Posterior cingulate gyrus (tissue), 11 donors: ENCODE data around the gene ARHGAP15.
A peak's percentile ranks its signal among the peaks of the same experiment; 100 is the strongest.
"Not testable (repeated sequence)": the region's sequence is repeated elsewhere in the genome, so short reads cannot be mapped to it uniquely, and the experiment has no call there.

Experiments
- DNase-seq, 10 donors: peaks; one replicate each; pipeline versions ENCODE4 v3.0.0 to v3.0.0-alpha.2; 2020 to 2021; ENCODE audit warnings: mixed read lengths in 3 of 10
- intact Hi-C: fragments of 100-400 bp; cut with DNase I; formaldehyde crosslinking; loops from one replicate; pipeline ENCODE4 v1.15.1; 2023

Gene ARHGAP15

DNA sequence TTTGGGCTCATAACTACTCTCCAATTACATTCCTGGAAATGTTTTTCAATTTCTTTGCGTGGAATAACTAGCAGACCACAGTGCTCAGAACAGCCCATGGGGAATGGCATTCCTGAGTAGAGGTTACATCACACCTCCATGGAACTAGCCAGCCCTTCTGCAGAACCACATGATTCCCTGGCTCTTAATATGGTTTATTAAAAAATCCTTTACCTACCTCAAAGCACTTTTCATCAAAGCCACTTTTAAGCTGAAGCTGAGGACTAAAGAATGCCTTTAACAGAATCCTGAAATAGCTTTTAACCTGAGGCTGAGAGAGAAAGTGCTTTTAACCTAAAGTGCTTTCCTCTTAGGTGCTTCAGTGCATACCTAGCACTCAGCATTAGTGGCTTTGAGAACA, 376.3 kb downstream of the ARHGAP15 start:
- no peak for DNase-seq
- intact Hi-C loops: no loop called here

DNA sequence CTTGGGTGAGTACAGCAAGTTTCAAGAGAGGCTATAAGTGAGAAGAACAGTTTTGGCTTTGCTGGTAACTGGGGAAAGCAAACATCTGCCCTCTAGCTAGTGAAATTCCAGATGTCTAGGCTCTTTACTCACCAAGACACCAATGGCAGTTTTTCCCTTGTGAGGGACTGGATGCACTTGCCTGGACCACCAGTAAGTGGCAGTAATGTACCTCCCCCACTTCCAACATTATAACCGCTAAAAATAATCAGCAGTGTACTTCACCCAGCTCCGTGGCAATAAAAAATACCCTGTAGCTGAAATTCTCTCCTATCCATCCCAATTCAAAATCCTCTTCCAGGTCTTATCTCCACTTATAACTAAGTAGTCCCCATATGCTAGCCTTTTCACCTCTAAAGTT, 383.9 kb downstream of the ARHGAP15 start:
- intact Hi-C loops: no loop called here
- DNase-seq: peak in 5 of 10 donors; percentile 11 to 42 (median 28)

DNA sequence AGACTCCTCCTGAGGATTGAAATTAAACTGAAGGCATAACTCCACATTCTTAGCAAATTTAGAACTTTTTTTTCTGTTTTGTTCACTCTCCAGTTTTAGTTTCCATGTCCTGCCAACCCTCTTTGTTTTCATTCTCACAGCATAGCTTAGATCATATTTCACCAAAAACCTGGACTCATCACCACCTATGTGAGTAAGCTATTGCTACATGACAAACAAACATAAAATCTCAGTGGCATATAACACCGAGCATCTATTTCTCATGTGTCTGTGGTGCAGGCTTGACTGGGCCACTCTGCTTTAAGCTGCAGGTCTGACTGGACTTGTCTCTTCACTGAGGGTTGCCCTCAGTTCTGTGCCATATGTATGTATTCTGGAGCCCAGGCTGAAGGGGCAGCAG, 385.2 kb downstream of the ARHGAP15 start:
- intact Hi-C loops: no loop called here
- no peak for DNase-seq

DNA sequence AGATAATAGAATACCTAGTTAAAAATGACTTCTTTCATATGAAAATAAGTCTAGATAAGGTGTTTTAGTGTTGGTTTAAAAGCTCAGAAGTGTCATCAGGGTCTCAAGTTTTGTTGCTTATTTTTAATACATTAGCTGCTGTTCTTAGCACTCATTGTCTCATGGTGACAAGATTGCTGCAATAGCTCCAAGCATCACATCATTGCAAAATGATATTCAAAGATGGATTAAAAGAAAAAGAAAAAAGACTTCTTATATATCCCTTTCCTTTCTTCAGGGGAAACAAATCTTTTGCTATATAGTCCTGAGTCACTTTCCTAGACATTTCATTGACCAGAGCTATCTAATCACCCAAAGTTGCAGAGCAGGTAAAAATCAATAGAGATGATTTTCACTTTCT, 386.1 kb downstream of the ARHGAP15 start:
- intact Hi-C loops: no loop called here
- DNase-seq: no peak

DNA sequence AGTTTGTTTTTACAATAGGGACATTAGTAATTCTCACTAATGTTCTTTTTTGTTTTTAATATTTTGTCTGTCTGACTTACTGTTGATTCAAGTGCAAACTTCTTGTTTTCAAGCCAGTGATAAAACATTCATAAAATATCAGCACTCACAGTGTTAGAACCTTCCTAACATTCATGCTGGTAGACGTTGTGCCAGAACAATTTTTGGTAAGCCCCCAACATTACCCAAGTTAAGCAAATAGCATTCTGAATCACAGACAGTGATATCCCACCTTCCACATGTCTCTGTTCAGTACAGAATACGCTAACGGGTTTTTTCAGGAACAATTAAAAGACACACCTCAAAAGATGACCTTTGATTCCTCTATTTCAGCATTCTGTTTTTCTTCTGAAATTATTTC, 390.3 kb downstream of the ARHGAP15 start:
- intact Hi-C loops: no loop called here
- no peak for DNase-seq

DNA sequence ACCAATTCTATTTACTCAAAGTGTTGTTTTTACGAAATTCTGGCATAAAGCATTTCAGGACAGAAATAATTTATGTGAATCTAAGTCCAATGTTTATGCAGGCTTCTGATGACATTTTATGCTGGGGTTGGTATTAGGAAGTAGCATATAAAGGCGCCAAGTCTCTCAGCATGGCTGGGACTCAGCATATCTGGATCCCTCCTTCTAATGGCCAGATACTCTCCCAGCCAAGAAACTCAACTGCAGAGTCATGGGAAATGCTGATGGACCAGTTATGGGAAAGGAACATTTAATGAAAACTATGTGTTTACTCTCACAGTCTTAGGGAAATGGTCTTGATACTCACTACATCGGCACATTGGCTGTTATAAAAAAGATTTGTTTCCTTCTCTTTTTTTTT, 392.2 kb downstream of the ARHGAP15 start:
- intact Hi-C loops: no loop called here
- no peak for DNase-seq

DNA sequence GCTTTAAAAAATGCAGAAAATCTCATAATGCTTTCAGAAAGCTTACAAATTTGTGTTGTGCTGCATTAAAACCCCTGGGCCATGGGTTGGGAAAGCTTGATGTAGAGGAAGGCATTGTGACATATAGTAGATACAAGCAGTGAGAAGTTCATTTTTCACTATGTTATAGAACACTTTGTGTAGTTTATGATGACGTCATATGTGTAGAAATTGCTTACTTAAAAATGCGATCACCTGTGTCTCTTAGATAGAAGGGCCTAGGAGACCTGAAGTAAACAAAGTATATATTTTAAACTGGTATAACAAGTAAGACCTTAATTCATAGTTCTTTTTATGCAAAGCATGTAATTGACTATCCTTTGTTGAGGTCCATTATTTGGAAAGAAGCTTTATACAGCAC, 393.5 kb downstream of the ARHGAP15 start:
- intact Hi-C loops: no loop called here
- no peak for DNase-seq

DNA sequence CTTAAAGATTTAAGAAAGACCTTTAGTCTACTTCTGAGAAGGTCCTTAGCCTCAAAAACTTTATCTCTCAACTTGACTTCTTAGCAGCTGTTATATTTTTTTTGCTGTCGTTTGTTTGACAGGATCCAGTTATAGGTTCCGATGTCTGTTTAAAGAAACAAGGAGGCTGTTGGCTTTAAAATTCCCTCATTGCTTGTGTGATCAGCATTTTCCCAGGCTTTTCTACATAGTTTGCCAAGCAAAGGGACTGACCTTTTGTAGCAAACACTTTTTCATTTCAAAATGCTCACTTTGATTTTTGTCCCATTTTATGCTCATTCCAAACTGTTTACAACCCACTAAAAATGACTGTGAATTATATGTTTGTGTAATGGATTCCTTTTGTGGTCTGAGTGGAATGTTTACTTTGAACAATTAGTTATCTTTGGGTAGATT, 394.9 kb downstream of the ARHGAP15 start:
- intact Hi-C loops: no loop called here
- DNase-seq: no peak

DNA sequence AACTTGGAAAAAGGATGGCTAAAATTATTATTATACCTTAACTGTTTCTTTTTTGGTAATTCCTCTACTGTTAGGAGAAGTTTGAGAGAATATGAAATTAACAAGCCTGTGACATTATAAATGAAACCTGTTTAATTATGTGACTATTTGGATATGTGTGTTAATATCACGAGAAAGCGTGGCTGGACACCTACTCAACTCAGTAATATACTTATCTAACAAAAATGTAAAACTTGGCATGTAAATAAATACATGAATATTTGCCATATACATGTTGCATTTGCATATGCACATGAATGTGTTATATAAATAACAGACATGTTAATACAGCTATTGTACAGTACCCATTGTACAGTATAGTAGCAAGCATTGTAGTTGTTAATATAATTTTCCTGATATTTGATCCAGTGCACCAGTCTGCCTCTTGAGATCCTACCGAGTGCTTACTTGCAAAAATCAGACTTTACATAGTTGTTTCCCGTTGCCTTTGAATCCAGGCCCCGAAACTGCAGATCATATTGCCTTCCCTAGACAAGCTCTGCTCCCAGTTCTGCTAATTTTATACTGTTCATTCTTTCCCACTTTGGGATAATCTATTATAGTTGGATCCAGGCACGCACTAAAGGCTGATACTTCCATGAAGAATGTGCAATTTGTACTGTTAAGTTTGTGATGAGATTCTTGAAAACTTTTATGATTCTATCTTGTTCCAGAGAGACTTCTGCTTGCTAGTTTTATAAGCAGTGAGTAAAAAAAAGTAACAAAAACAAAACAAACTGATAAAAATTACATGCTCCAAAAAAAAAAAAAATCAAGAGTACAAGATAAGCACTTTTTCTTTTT, 395.6 kb downstream of the ARHGAP15 start:
- DNase-seq: no peak
- intact Hi-C loops: no loop called here

DNA sequence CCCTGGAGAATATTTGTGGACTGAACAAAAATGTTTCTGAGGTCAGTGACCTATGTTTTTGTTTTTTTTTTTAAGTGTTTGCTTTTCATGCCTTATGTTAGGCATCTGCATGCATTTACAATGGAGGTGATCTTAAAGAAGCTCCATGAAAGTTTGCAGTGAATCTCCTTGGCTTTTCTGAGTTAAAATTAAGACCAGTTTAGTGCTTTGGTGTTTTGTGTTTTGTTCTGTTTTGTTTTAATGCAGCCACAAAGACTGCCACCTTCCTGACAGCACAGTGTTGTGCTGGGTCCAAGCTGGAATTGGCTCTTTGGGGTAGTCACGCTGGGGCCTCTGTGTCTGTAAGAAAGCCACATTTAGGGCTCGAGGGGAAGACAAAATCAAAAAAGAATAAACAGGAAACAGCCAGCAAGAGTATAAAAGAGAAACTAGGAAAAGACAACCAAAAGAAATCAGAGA, 396.2 kb downstream of the ARHGAP15 start:
- intact Hi-C loops: no loop called here
- DNase-seq: no peak

DNA sequence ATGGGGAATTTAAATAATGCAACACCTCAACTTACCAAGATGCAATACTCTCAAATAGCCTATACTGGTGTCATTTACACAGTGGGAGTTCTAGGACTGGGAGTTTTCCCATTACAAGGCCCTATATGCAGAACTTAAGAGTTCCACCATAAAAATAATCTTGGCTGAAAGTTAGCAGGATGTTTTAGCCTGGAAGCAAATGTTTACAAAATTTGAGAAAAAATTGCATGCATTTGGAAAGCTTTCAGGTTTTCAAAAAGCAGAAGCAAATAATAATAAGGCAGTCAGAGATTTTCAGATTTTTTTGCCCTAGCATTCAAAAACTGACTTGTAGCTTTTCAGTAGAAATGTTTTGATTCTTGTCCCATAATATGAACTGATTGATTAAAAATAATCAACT, 397.3 kb downstream of the ARHGAP15 start:
- no peak for DNase-seq
- intact Hi-C loops: no loop called here

DNA sequence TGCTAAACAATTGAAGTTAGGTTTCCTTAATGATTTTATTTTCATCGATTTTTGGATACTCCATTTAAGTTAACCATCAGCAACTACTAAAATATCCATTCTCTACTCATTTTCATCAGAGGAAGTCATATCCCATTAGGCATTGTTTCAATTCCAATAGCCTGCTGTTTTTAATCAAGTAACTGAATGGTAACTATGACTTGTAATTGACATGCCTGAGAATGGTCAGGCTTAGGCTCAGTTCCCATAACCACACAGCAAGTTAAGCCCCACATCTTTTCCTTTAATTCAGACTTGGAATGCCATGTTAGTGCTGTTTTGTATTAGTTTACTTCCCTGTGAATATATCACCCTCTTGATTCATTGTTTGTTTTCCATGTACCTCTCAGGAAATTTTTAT, 398.8 kb downstream of the ARHGAP15 start:
- intact Hi-C loops: no loop called here

DNA sequence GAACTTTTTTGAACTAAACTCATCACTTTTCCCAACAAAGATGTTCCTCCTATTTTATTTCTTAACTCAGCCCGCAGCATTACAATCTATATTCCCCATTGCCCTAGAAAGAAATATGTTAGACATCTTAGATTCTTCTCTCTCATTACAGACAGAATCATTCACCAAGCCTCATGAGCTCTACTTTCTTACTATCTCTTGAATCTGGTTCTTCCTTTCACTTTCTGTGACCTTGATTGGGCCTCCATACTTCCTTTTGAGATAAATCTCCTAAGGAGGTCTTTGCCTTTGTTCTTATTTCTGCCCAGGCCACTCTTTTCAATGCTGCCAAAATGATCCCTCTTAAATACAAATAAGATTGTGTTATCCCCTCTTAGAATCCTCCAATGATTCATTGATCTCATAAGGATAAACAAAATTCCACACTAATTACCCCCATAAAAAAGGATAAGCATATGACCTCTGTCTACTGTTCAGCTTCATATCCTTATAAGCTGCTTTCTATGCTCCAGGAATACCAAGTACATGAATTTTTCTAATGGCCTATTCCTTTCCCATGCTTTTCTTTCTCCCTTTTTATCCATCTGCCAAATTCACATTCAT, 400.0 kb downstream of the ARHGAP15 start:
- intact Hi-C loops: no loop called here
- DNase-seq: no peak

More for the DNA sequence above, 398.8 kb downstream of the ARHGAP15 start:
- no peak for DNase-seq

DNA sequence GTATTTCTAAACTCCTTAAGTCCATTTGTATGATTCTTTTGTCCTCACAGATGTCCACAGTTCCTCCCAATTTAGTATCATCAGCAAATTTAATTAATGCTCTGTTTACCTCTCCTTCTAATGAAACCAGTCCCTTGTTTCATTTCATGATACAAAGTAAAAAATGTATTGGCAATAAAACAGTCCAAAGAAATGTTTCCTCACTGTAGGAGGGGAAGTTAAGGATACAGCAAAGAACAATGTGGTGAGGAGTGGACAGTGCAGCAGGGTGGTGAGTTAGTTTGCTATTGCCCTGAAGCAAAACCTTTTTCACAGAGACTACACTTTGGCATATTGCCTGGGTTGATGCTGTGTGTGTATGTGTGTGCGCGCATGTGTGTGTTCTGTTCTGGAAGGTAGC, 401.5 kb downstream of the ARHGAP15 start:
- no peak for DNase-seq
- intact Hi-C loops: no loop called here

DNA sequence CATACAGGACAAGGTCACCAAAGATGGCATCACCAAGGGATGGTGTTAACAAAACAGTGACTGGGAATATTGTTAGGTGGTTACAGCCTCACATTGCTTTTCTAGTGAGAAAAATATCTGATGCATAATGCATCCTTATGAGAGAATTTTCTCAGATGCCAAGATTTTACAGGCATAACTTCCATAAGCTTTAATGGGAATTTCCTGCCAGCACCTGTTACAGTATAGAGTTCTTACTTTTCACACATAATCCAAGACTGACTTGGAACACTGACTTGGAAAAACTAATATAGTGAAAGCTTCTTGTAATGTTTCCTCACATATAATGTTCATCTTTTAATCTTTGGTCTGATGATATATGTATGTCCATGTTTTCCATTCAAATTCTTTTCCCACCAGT, 402.8 kb downstream of the ARHGAP15 start:
- intact Hi-C loops: no loop called here
- no peak for DNase-seq

DNA sequence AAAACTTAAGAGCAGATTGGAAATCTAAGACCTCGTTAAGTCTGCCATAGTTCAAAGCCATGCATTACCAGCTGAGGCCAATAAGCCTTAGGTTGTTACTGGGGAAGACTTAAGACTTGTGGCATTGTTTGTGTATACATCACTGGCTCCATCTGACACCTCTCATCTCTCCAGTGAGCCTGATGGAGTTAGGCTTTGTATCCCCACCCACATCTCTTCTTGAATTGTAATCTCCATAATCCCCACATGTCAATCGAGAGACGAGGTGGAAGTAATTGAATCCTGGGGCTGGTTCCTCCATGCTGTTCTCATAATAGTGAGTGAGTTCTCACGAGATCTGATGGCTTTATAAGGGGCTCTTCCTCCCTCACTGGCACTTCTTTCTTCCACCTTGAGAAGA, 404.6 kb downstream of the ARHGAP15 start:
- intact Hi-C loops: no loop called here
- DNase-seq: no peak

DNA sequence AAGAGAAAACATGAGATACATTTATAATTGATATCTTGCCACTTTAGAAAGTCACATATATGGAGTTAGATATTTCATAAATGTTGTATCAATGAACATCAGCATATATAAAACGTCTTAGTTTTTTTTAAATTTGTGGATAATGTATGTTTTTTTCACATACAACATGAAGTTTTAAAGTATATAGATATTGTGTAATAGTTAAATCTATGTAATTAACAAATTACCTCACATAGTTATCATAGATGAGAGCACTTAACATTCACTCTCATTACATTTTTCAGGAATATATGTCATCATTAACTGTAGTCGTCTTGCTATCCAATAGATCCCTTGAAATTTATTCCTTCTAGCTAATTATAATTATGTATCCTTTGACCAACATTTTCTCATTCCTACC, 406.6 kb downstream of the ARHGAP15 start:
- no peak for DNase-seq

DNA sequence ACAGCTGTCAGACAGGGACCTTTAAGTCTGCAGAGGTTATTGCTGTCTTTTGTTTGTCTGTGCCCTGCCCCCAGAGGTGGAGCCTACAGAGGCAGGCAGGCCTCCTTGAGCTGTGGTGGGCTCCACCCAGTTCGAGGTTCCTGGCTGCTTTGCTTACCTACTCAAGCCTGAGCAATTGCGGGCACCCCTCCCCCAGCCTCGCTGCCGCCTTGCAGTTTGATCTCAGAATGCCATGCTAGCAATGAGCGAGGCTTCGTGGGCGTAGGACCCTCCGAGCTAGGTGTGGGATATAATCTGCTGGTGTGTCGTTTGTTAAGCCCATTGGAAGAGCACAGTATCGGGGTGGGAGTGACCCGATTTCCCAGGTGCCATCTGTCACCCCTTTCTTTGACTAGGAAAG, 412.7 kb downstream of the ARHGAP15 start:
- intact Hi-C loops: not testable (repeated sequence)
- peak in 2 of 10 donors; percentile 37 to 60 for DNase-seq

More for the DNA sequence above, 406.6 kb downstream of the ARHGAP15 start:
- intact Hi-C loops: no loop called here

DNA sequence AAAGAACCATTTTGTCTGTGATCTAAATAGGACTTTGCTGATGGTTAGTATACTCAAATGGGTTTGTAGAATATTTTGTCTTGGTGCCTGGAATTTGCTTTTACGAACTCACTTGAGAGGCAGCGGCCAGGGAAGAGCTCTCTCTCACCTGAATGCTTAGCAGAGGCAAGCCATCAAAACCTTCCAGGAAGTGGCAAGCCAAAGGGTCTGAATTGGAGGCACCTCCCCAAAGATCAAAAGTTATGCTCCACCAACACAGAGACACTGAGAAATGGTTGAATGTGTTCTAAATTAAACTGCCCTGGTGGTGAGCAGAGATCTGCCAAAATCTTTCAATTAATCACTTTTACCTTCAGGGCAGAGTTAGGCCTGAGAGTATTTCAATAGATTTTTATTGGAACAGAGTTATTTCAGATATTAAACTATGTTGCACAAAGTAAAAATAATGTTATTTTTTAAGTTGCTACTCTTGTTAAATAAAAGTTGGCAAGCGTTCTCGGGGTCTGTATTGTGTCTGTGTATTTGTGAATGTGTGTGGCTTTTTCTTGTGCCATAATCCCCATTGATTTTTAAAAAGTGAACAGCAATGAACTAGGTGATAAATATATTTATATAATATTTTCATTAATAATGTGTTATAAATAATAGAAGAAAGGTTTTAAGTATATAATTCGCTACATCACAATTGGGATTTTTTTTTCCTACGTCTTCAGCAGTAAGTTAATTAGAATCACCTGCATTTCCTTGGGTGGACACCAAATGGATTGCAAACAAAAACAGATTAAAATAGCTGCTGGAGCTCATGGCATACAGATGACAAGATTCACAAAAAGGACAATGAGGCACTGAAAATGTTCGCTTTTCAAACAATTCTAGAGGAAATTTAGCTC, 416.1 kb downstream of the ARHGAP15 start:
- intact Hi-C loops: no loop called here
- no peak for DNase-seq

DNA sequence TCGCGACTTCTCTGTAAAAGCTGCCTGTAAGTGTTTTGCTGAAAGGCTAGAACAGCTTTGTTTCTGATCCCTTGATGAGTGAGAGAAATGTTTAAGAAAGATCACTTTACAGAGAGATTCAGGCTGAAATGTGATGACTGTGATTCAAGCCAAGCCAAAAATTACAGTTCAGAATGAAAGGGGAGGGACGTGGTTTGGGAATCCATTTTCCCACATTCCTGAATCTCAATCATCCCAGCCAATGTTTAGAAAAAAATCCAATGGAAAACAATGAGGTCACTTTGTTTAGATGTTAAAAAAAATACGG, 416.7 kb downstream of the ARHGAP15 start:
- DNase-seq: no peak
- intact Hi-C loops: no loop called here

DNA sequence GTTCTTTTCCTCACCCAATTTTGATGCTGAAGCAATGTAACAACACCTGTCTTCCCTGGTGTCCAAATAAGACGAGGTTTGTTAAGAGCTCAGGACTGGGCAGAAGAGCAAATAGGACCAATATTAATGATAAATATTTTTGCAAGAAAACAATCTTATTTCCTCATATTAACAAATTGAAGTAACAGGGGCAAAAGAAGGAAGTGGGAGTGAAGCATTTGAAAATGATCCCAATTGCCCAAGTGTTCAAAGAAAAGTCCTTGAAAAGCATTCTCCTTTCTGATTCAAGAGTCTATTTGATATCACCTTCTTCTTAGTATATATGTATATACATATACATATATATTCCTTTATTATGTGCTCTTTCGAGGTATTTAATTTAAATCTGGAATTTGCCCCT, 418.8 kb downstream of the ARHGAP15 start:
- DNase-seq: no peak
- intact Hi-C loops: no loop called here
